HCEC 1CT (cell line): ENCODE data around the gene GLI2.
A peak's percentile ranks its signal among the peaks of the same experiment; 100 is the strongest.

Source experiments
- DNase-seq: peaks from one replicate; pipeline ENCODE4 v3.0.0-alpha.2; 2017

Gene GLI2

GRCh38 chr2:120759543-120760331 lies 24.1 kb downstream of the GLI2 start:
- no peak for DNase-seq

- no peak for DNase-seq
Measured at GRCh38 chr2:120760446-120761135, 24.9 kb downstream of the GLI2 start.

GRCh38 chr2:120761164-120761861 lies 25.6 kb downstream of the GLI2 start:
- DNase-seq, result no peak

GRCh38 chr2:120761911-120762310 lies 26.2 kb downstream of the GLI2 start:
- DNase-seq, result no peak

GRCh38 chr2:120762341-120763061 lies 26.8 kb downstream of the GLI2 start:
- no peak for DNase-seq

- DNase-seq, result no peak
Measured at GRCh38 chr2:120763508-120763907, 27.8 kb downstream of the GLI2 start.

- DNase-seq, result no peak
Measured at GRCh38 chr2:120763931-120764330, 28.3 kb downstream of the GLI2 start.

GRCh38 chr2:120764492-120764891 lies 28.8 kb downstream of the GLI2 start:
- DNase-seq, result no peak

- peak; percentile 39 for DNase-seq
Measured at GRCh38 chr2:120764991-120765677, 29.5 kb downstream of the GLI2 start.

GRCh38 chr2:120765678-120766469 lies 30.2 kb downstream of the GLI2 start:
- DNase-seq, result peak; percentile 98

GRCh38 chr2:120766470-120767351 lies 31.0 kb downstream of the GLI2 start:
- no peak for DNase-seq

- no peak for DNase-seq
Measured at GRCh38 chr2:120767486-120768005, 31.9 kb downstream of the GLI2 start.

GRCh38 chr2:120768112-120769048 lies 32.7 kb downstream of the GLI2 start:
- DNase-seq, result no peak

- no peak for DNase-seq
Measured at GRCh38 chr2:120769076-120769786, 33.6 kb downstream of the GLI2 start.

- DNase-seq, result no peak
Measured at GRCh38 chr2:120769787-120770120, 34.1 kb downstream of the GLI2 start.

- no peak for DNase-seq
Measured at GRCh38 chr2:120770176-120770575, 34.5 kb downstream of the GLI2 start.

- DNase-seq, result no peak
Measured at GRCh38 chr2:120770641-120771040, 35.0 kb downstream of the GLI2 start.

- DNase-seq, result peak; percentile 88
Measured at GRCh38 chr2:120771111-120771780, 35.6 kb downstream of the GLI2 start.
